Glutamatergic neuron (in vitro differentiated cells): ENCODE data around the gene POU6F1. TPM values are rescaled to one million over a fixed set of nuclear protein-coding genes. Genes with fewer than 3 reads are reported as not detected.

ENCODE experiments used
- DNase-seq: peaks from one replicate; pipeline ENCODE4 v3.0.0; 2022
- H3K27ac Mint-ChIP-seq: one replicate; pipeline ENCODE4 v1.8.0; 2020; ENCODE audit warnings: mild to moderate bottlenecking, mixed read lengths, inconsistent platforms; ENCODE audit not compliant: unreplicated experiment
- H3K27me3 Mint-ChIP-seq: one replicate; pipeline ENCODE4 v1.8.0; 2020; ENCODE audit warnings: mild to moderate bottlenecking, moderate library complexity, mixed read lengths, inconsistent platforms; ENCODE audit not compliant: unreplicated experiment
- H3K36me3 Mint-ChIP-seq: one replicate; pipeline ENCODE4 v1.8.0; 2020; ENCODE audit warnings: mild to moderate bottlenecking, mixed read lengths, inconsistent platforms; ENCODE audit not compliant: unreplicated experiment
- H3K4me1 Mint-ChIP-seq: one replicate; pipeline ENCODE4 v1.8.0; 2020; ENCODE audit warnings: mild to moderate bottlenecking, low read depth, mixed read lengths, inconsistent platforms; ENCODE audit not compliant: unreplicated experiment
- H3K4me3 Mint-ChIP-seq: one replicate; pipeline ENCODE4 v1.8.0; 2020; ENCODE audit warnings: mild to moderate bottlenecking, mixed read lengths, inconsistent platforms; ENCODE audit not compliant: unreplicated experiment
- H3K9me3 Mint-ChIP-seq: one replicate; pipeline ENCODE4 v1.8.0; 2020; ENCODE audit warnings: mild to moderate bottlenecking, moderate library complexity, mixed read lengths, inconsistent platforms; ENCODE audit not compliant: unreplicated experiment
- total RNA-seq: library from RNA; stranded (reverse); fragmentation: NEBNext Ultra II Directional; extraction: Animal tissue kit (Norgen Biotek cat#: 25700); gene quantifications from one replicate; pipeline ENCODE4 v1.2.1, GENCODE V29; 2021; ENCODE audit not compliant: unreplicated experiment
- TF ChIP-seq, protein P1 (sequence below): fragments of 200-600 bp; sonication (generic); IDR thresholded peaks from one replicate; pipeline ENCODE4 v1.5.0; 2021; ENCODE audit not compliant: partially characterized antibody, unreplicated experiment

POU6F1 gene
- total RNA-seq, 1 donor from 2014 or later, result 6.0 TPM

DNA sequence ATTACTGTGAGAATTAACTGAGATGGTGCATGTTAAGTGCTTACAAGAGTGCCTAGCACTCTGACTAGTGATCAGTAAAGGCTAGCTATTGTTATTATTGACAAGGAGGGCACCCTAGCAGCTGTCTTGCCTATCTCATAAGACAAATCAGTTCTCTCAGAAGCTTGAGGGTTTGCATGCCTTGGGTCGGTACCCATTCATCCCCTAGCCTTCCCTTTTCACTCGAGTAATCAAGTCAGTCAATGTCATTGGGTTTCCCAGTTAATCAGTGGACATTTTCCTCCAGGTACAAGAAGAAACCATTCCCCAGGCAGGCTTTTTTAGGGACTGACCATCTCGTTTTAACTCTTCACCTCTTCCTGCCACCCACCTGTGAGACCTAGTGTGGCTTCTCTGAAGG, 34.5 kb downstream of the POU6F1 start:
- DNase-seq, result no peak
- TF ChIP-seq, protein P1, sequence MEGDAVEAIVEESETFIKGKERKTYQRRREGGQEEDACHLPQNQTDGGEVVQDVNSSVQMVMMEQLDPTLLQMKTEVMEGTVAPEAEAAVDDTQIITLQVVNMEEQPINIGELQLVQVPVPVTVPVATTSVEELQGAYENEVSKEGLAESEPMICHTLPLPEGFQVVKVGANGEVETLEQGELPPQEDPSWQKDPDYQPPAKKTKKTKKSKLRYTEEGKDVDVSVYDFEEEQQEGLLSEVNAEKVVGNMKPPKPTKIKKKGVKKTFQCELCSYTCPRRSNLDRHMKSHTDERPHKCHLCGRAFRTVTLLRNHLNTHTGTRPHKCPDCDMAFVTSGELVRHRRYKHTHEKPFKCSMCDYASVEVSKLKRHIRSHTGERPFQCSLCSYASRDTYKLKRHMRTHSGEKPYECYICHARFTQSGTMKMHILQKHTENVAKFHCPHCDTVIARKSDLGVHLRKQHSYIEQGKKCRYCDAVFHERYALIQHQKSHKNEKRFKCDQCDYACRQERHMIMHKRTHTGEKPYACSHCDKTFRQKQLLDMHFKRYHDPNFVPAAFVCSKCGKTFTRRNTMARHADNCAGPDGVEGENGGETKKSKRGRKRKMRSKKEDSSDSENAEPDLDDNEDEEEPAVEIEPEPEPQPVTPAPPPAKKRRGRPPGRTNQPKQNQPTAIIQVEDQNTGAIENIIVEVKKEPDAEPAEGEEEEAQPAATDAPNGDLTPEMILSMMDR, result no peak
- Mint-ChIP-seq H3K27ac (no peak overlapping the region), H3K27me3 (peaks cover 2% of the 10 kb centered on the region), H3K9me3 (no peaks in the 10 kb centered on the region), H3K4me1 (peaks cover 23% of the 10 kb centered on the region), H3K36me3 (no peaks in the 10 kb centered on the region), H3K4me3 (no peak overlapping the region)

DNA sequence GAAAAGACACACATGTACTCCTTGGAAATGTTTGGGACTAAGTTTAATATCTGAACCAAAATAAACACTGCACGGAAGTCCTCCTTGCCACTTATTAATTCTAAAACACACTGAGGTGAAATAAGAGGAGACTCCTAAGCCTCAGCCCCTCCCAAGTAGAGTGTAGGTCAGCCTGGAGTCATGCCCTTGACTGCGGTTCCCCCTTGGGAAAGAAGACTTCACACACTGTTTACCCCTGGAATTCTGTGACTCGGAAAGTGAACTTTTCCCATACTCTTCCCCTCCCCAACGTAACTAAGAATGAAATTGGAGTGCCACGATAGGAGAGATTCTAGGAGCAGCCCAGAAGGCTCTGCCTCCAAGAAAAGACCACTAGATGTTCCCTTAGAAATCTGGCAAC, 36.3 kb downstream of the POU6F1 start:
- Mint-ChIP-seq H3K36me3 (no peaks in the 10 kb centered on the region), H3K4me3 (no peak overlapping the region), H3K4me1 (peaks cover 7% of the 10 kb centered on the region), H3K27ac (no peak overlapping the region), H3K27me3 (peaks cover 2% of the 10 kb centered on the region), H3K9me3 (no peaks in the 10 kb centered on the region)
- TF ChIP-seq, protein P1, result no peak
- no peak for DNase-seq

DNA sequence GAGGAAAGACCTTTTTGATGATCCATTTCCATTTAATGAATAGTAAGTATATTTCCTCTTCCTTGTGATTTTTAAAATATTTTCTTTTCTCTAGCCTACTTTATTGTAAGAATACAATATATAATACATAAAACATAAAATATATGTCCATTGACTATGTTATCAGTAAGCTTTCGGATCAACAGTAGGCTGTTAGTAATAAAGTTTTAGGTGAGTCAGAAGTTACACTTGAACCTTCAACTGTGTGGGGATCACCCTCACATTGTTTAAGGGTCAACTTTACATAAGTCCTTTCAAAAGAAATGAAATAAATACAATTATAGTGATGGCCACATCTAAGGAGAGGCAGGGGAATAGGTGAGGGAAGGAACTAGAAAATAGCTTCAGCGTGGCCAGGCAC, 40.0 kb downstream of the POU6F1 start:
- no peak overlapping the region for H3K27ac Mint-ChIP-seq
- H3K4me1 Mint-ChIP-seq, result no peaks in the 10 kb centered on the region
- TF ChIP-seq, protein P1, result no peak
- peaks cover 2% of the 10 kb centered on the region for H3K9me3 Mint-ChIP-seq
- no peak for DNase-seq
- H3K36me3 Mint-ChIP-seq, result no peaks in the 10 kb centered on the region
- no peak overlapping the region for H3K4me3 Mint-ChIP-seq
- H3K27me3 Mint-ChIP-seq, result no peaks in the 10 kb centered on the region

DNA sequence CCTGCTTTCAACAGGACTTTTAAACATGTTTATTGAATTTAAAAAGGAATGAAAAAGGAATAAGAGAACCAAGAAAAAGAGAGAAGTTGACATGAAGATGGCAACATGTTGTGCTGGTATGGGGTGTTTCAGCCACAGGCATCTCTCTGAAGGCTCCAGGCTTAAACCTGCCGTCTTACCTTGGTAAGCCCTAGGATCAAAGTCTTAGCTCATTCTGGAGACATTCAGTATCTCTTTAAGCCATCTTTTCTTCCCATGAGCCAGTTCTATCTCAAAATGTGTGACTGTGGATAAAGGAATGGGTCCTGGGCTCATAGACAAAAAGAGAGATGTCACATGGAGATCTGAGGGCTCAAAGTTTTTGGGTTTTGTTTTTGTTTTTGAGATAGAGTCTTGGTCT, 43.4 kb downstream of the POU6F1 start:
- peaks cover 2% of the 10 kb centered on the region for H3K9me3 Mint-ChIP-seq
- TF ChIP-seq, protein P1, result no peak
- H3K27ac Mint-ChIP-seq, result no peak overlapping the region
- H3K4me1 Mint-ChIP-seq, result peaks cover 2% of the 10 kb centered on the region
- no peak overlapping the region for H3K4me3 Mint-ChIP-seq
- H3K36me3 Mint-ChIP-seq, result no peaks in the 10 kb centered on the region
- no peak for DNase-seq
- no peaks in the 10 kb centered on the region for H3K27me3 Mint-ChIP-seq

DNA sequence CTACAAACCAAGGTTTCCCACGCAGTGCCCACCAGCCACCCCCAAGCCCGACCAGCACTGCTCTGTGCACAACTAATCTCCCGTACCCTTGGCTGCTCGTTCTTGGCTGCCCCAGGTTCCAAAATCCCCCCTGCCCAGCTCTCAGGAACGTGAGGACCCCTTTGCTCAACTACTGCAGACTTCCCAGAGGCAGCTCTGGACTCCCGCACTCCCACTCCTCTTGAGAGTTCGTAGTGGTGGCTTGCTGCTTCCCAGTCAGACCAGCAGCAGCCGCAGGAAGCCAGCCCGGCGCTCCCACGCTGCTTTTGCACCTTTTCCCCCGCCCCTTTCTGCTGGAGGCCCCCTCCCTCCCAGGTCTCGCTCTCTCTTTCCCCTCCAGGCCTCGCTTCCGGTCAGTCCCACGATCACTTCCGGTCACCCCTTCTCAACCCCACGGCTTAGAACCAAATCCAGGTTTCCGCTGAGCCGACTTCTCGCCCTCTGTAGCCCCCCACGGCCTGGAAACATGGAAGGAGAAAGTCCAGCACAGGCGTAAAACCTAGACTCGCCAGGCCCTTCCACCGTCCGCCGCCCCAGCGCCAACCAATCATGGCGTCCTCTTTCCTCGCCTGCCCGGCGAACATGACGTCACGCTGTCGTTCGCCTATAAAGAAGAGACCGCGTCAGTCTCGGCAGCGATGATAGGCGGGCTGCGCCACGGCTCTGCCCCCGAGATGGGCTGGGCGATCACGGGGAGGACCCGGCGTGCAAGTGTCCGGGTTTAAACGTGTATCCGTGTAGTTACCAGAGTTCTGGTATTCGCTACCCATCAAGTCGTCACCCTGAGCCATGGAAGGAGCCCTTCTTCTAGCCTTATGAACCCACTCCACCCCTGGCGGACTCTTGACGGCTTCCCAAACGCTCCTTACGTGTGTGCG, 45.1 kb downstream of the POU6F1 start, which contains the start of gene TFCP2:
Gene TFCP2 (minus strand): TSS at position 621 of the 917 bp plus-strand sequence. CDS start 713 bp downstream, outside the sequence.
- DNase-seq, result peak; percentile 94
- Mint-ChIP-seq H3K27me3 (no peaks in the 10 kb centered on the region), H3K4me1 (peaks cover 2% of the 10 kb centered on the region), H3K36me3 (no peaks in the 10 kb centered on the region), H3K9me3 (peaks cover 2% of the 10 kb centered on the region), H3K27ac (no peak within 1 kb of the TSS), H3K4me3 (peak within 1 kb of the TSS; percentile 78)
- TF ChIP-seq, protein P1, result no peak
